ENCODE results near the gene KCND3. TPM values are rescaled to one million over a fixed set of nuclear protein-coding genes. Genes with fewer than 3 reads are reported as not detected.

KCND3 gene
- polyA plus RNA-seq, 1 donor (not counting 4 experiments of a cell fraction or from before 2014, with no cell fraction given), result 0.21 TPM

DNA sequence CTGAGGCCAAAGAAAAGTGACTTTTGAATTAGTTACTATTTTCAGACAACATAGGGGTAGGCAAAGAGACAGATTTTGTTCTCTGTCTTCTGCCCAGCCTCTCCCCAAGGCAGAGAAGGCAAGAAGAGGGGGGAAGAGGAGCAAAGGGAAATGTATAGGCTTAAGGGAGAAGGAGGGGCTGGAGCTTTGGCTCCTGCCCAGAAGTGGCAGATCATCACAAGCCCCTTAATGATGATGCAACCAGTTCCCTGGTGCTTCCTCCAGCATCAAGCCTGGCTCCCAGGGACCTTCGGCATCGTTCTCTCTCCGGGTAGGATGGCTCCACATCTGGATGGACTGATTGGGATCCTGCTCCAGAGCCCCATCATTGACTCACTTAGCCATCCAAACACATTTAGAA lies 112.8 kb downstream of the KCND3 start:
- H4K20me1 ChIP-seq (ENCODE audit: control insufficient read depth, extremely low read depth, insufficient read depth, low read length), result no peaks in the 10 kb centered on the region
- H3K79me2 ChIP-seq (ENCODE audit: control insufficient read depth, insufficient read depth, low read length), result no peaks in the 10 kb centered on the region
- dilution Hi-C loops (cut with MboI; ENCODE audit: extremely low pct_ligation_motif_present, low sequenced_read_pairs), result no loop called here

DNA sequence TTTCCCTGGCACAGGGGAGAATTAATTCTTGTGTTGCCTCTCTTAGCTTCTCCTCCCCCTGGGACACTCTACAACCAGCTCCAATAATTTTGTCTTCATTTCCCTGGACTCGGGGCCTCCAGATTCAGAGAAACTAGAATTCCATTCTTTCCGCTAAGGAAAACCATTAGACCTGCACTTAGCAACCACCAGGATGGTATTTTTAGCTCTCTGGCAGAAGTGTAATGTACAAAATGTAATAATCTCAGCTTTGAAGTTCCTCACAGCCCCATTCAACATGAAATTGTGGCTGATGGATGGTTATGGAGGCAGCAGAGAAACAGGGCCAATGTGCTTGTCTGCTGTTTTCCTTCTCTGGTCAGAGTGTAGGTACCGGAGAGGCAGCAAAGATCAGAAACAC lies 113.8 kb downstream of the KCND3 start:
- dilution Hi-C loops (cut with MboI; ENCODE audit: extremely low pct_ligation_motif_present, low sequenced_read_pairs), result no loop called here
- no peaks in the 10 kb centered on the region for H3K36me3 ChIP-seq (ENCODE audit: control insufficient read depth in 2 of 2, extremely low read depth in 1 of 2, insufficient read depth in 2 of 2, low read length in 2 of 2)

More for the DNA sequence above, 112.8 kb downstream of the KCND3 start:
- Histone ChIP-seq H3K9me1 (ENCODE audit: control insufficient read depth, extremely low read depth, insufficient read depth, low read length) (no peaks in the 10 kb centered on the region), H3K9ac (ENCODE audit: control insufficient read depth, extremely low read depth, insufficient read depth, low read length) (no peak overlapping the region), H3K4me2 (ENCODE audit: control insufficient read depth, extremely low read depth, insufficient read depth, low read depth, low read length) (no peak overlapping the region), H3K4me1 (ENCODE audit: control insufficient read depth, extremely low read depth, insufficient read depth, low read length) (peaks cover 4% of the 10 kb centered on the region), H3K27ac (ENCODE audit: control insufficient read depth, insufficient read depth, low read length) (no peak overlapping the region), H3K36me3 (ENCODE audit: control insufficient read depth in 2 of 2, extremely low read depth in 1 of 2, insufficient read depth in 2 of 2, low read length in 2 of 2) (no peaks in the 10 kb centered on the region), H3K4me3 (ENCODE audit: control insufficient read depth in 2 of 3, extremely low read depth in 1 of 3, insufficient read depth in 2 of 3, low read depth in 1 of 3, low read length in 3 of 3) (no peak overlapping the region), H3K27me3 (ENCODE audit: control insufficient read depth, extremely low read depth, insufficient read depth, low read length) (no peaks in the 10 kb centered on the region), H3K9me3 (ENCODE audit: control insufficient read depth, low read depth, low read length) (no peaks in the 10 kb centered on the region), H2AFZ (ENCODE audit: control insufficient read depth, low read length) (no peak overlapping the region)
- no peak for DNase-seq (ENCODE audit: low read depth, low spot score)
- TF ChIP-seq, protein P1, sequence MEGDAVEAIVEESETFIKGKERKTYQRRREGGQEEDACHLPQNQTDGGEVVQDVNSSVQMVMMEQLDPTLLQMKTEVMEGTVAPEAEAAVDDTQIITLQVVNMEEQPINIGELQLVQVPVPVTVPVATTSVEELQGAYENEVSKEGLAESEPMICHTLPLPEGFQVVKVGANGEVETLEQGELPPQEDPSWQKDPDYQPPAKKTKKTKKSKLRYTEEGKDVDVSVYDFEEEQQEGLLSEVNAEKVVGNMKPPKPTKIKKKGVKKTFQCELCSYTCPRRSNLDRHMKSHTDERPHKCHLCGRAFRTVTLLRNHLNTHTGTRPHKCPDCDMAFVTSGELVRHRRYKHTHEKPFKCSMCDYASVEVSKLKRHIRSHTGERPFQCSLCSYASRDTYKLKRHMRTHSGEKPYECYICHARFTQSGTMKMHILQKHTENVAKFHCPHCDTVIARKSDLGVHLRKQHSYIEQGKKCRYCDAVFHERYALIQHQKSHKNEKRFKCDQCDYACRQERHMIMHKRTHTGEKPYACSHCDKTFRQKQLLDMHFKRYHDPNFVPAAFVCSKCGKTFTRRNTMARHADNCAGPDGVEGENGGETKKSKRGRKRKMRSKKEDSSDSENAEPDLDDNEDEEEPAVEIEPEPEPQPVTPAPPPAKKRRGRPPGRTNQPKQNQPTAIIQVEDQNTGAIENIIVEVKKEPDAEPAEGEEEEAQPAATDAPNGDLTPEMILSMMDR (optimal IDR thresholded peaks at IDR 0.05 in 1 of 3, IDR thresholded peaks at IDR 0.05 in 1 of 3, conservative IDR thresholded peaks at IDR 0.05 in 1 of 3; ENCODE audit: extremely low read depth in 1 of 3, insufficient read depth in 2 of 3, low read length in 3 of 3), result no peak
- TF ChIP-seq EZH2 (IDR thresholded peaks at IDR 0.05; ENCODE audit: low read length), result no peak
- FAIRE-seq, result no peak

More for the DNA sequence above, 113.8 kb downstream of the KCND3 start:
- Histone ChIP-seq H3K27me3 (ENCODE audit: control insufficient read depth, extremely low read depth, insufficient read depth, low read length) (no peaks in the 10 kb centered on the region), H4K20me1 (ENCODE audit: control insufficient read depth, extremely low read depth, insufficient read depth, low read length) (no peaks in the 10 kb centered on the region), H3K9me1 (ENCODE audit: control insufficient read depth, extremely low read depth, insufficient read depth, low read length) (no peaks in the 10 kb centered on the region), H3K9ac (ENCODE audit: control insufficient read depth, extremely low read depth, insufficient read depth, low read length) (no peak overlapping the region), H3K4me3 (ENCODE audit: control insufficient read depth in 2 of 3, extremely low read depth in 1 of 3, insufficient read depth in 2 of 3, low read depth in 1 of 3, low read length in 3 of 3) (no peak overlapping the region), H3K79me2 (ENCODE audit: control insufficient read depth, insufficient read depth, low read length) (no peaks in the 10 kb centered on the region), H3K27ac (ENCODE audit: control insufficient read depth, insufficient read depth, low read length) (no peak overlapping the region), H2AFZ (ENCODE audit: control insufficient read depth, low read length) (no peak overlapping the region), H3K4me1 (ENCODE audit: control insufficient read depth, extremely low read depth, insufficient read depth, low read length) (peaks cover 4% of the 10 kb centered on the region), H3K9me3 (ENCODE audit: control insufficient read depth, low read depth, low read length) (no peaks in the 10 kb centered on the region), H3K4me2 (ENCODE audit: control insufficient read depth, extremely low read depth, insufficient read depth, low read depth, low read length) (no peak overlapping the region)
- FAIRE-seq (no peak), DNase-seq (ENCODE audit: low read depth, low spot score) (no peak)
- no peak for TF ChIP-seq EZH2 (IDR thresholded peaks at IDR 0.05; ENCODE audit: low read length)
- TF ChIP-seq, protein P1 (optimal IDR thresholded peaks at IDR 0.05 in 1 of 3, IDR thresholded peaks at IDR 0.05 in 1 of 3, conservative IDR thresholded peaks at IDR 0.05 in 1 of 3; ENCODE audit: extremely low read depth in 1 of 3, insufficient read depth in 2 of 3, low read length in 3 of 3), result no peak

Data from keratinocyte (primary cell).